SK-N-SH treated with all-trans-retinoic acid at 6 μM for 48 hours (cell line): Measurements from ENCODE around the gene VSTM4.

Experiments
- ATAC-seq: fragments of 200-7000 bp; cut with Tn5 transposase; 3 replicates; pipeline ENCODE4 v1.9.1; 2020; ENCODE audit warnings: mild to moderate bottlenecking, moderate library complexity
- ARNTL ChIP-seq: fragments of 450-650 bp; formaldehyde crosslinking; IDR thresholded peaks from 2 replicates; pipeline ENCODE4 v1.5.0; 2020; ENCODE audit warnings: low read depth, mild to moderate bottlenecking, moderate library complexity, borderline replicate concordance
- BACH2 ChIP-seq: fragments of 250-450 bp; sonication (Bioruptor Pico); IDR thresholded peaks from 2 replicates; pipeline ENCODE4 v1.9.0; 2021; ENCODE audit warnings: mild to moderate bottlenecking, borderline replicate concordance
- CSDC2 ChIP-seq: fragments of 250-450 bp; sonication (Bioruptor Pico); IDR thresholded peaks from 2 replicates; pipeline ENCODE4 v1.5.0; 2020; ENCODE audit warnings: mild to moderate bottlenecking, moderate library complexity
- ESRRG ChIP-seq: fragments of 250-450 bp; sonication (Bioruptor Pico); IDR thresholded peaks from 2 replicates; pipeline ENCODE4 v1.6.1; 2021; ENCODE audit warnings: mild to moderate bottlenecking
- GLIS3 ChIP-seq: fragments of 250-450 bp; sonication (Bioruptor Pico); IDR thresholded peaks from 2 replicates; pipeline ENCODE4 v1.5.0; 2020; ENCODE audit warnings: mild to moderate bottlenecking, moderate library complexity
- ISL1 ChIP-seq: fragments of 250-450 bp; sonication (Bioruptor Pico); IDR thresholded peaks from 2 replicates; pipeline ENCODE4 v2.1.2; 2022; ENCODE audit warnings: mild to moderate bottlenecking, moderate library complexity
- PPARA ChIP-seq: fragments of 250-450 bp; sonication (Bioruptor Pico); IDR thresholded peaks from 2 replicates; pipeline ENCODE4 v1.5.0; 2020; ENCODE audit warnings: mild to moderate bottlenecking, borderline replicate concordance
- RARB ChIP-seq: fragments of 250-450 bp; sonication (Bioruptor Pico); IDR thresholded peaks from 2 replicates; pipeline ENCODE4 v1.8.0; 2021; ENCODE audit warnings: mild to moderate bottlenecking, moderate library complexity
- SNAI2 ChIP-seq: fragments of 250-450 bp; sonication (Bioruptor Pico); IDR thresholded peaks from 2 replicates; pipeline ENCODE4 v1.5.0; 2020; ENCODE audit warnings: mild to moderate bottlenecking, moderate library complexity
- TOX ChIP-seq: fragments of 250-450 bp; sonication (Bioruptor Pico); IDR thresholded peaks from 2 replicates; pipeline ENCODE4 v1.8.0; 2021; ENCODE audit warnings: mild to moderate bottlenecking, moderate library complexity, borderline replicate concordance
- ZC3H10 ChIP-seq: fragments of 250-450 bp; sonication (Bioruptor Pico); IDR thresholded peaks from 2 replicates; pipeline ENCODE4 v1.5.1; 2021; ENCODE audit warnings: mild to moderate bottlenecking, moderate library complexity
- ZFP3 ChIP-seq: fragments of 250-450 bp; sonication (Bioruptor Pico); IDR thresholded peaks from 2 replicates; pipeline ENCODE4 v1.5.0; 2020; ENCODE audit warnings: mild to moderate bottlenecking, moderate library complexity
- ZFP30 ChIP-seq: fragments of 450-650 bp; formaldehyde crosslinking; IDR thresholded peaks from 2 replicates; pipeline ENCODE4 v1.5.0; 2022; ENCODE audit warnings: mild to moderate bottlenecking, moderate library complexity
- ZNF565 ChIP-seq: fragments of 450-650 bp; formaldehyde crosslinking; conservative IDR thresholded peaks from 2 replicates; pipeline ENCODE4 v1.5.0; 2020; ENCODE audit warnings: low read depth, mild to moderate bottlenecking, moderate library complexity
- ZNF70 ChIP-seq: fragments of 450-650 bp; formaldehyde crosslinking; IDR thresholded peaks from 2 replicates; pipeline ENCODE4 v1.5.0; 2020; ENCODE audit warnings: mild to moderate bottlenecking, moderate library complexity
- ZNF8 ChIP-seq: fragments of 450-650 bp; formaldehyde crosslinking; IDR thresholded peaks from 2 replicates; pipeline ENCODE4 v1.5.0; 2020; ENCODE audit warnings: mild to moderate bottlenecking, moderate library complexity
- TF ChIP-seq, protein P1 (sequence below): fragments of 250-450 bp; sonication (Bioruptor Pico); IDR thresholded peaks from 2 replicates; pipeline ENCODE4 v1.5.0; 2020; ENCODE audit warnings: mild to moderate bottlenecking, moderate library complexity
- TF ChIP-seq, protein P2 (sequence below): fragments of 250-450 bp; sonication (Bioruptor Pico); IDR thresholded peaks from 2 replicates; pipeline ENCODE4 v1.8.0; 2021; ENCODE audit warnings: low read depth, mild to moderate bottlenecking, moderate library complexity, borderline replicate concordance
- TF ChIP-seq, protein P3 (sequence below): fragments of 250-450 bp; sonication (Bioruptor Pico); IDR thresholded peaks from 2 replicates; pipeline ENCODE4 v1.5.1; 2021; ENCODE audit warnings: mild to moderate bottlenecking, moderate library complexity
- TF ChIP-seq, protein P4 (sequence below): fragments of 250-450 bp; sonication (Bioruptor Pico); IDR thresholded peaks from 2 replicates; pipeline ENCODE4 v1.8.0; 2020; ENCODE audit warnings: mild to moderate bottlenecking, moderate library complexity, borderline replicate concordance
- TF ChIP-seq, protein P5 (sequence below): fragments of 250-450 bp; sonication (Bioruptor Pico); IDR thresholded peaks from 2 replicates; pipeline ENCODE4 v1.5.1; 2020; ENCODE audit warnings: low read depth, mild to moderate bottlenecking, moderate library complexity

The VSTM4 gene

DNA sequence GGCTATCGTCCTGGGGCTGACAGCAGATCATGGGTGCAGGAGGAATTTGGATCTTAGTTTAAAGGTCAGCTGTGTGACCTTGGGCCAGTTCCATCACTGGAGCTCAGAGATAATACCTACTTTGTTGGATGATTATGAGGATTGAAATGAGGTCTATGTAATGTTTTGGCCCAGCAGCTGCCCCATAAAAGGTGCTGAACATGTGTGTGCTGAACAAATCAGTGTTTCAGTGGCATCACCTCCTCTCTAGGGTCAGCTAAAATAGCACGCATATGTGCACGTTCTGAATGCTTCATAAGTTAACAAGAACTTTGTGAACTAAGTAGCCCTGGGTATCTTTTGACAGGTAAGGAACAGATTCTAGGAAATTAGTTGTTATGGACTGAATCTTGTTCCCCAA lies 90.8 kb downstream of the VSTM4 start:
- no peak for ATAC-seq
- no peak for TF ChIP-seq ESRRG (CRISPR knock-in tag)
- TF ChIP-seq ZNF8 (CRISPR knock-in tag), result no peak
- no peak for TF ChIP-seq ARNTL (CRISPR knock-in tag)
- TF ChIP-seq BACH2 (CRISPR knock-in tag), result no peak
- no peak for TF ChIP-seq ZFP3 (CRISPR knock-in tag)
- no peak for TF ChIP-seq TOX (CRISPR knock-in tag)
- TF ChIP-seq, protein P1, sequence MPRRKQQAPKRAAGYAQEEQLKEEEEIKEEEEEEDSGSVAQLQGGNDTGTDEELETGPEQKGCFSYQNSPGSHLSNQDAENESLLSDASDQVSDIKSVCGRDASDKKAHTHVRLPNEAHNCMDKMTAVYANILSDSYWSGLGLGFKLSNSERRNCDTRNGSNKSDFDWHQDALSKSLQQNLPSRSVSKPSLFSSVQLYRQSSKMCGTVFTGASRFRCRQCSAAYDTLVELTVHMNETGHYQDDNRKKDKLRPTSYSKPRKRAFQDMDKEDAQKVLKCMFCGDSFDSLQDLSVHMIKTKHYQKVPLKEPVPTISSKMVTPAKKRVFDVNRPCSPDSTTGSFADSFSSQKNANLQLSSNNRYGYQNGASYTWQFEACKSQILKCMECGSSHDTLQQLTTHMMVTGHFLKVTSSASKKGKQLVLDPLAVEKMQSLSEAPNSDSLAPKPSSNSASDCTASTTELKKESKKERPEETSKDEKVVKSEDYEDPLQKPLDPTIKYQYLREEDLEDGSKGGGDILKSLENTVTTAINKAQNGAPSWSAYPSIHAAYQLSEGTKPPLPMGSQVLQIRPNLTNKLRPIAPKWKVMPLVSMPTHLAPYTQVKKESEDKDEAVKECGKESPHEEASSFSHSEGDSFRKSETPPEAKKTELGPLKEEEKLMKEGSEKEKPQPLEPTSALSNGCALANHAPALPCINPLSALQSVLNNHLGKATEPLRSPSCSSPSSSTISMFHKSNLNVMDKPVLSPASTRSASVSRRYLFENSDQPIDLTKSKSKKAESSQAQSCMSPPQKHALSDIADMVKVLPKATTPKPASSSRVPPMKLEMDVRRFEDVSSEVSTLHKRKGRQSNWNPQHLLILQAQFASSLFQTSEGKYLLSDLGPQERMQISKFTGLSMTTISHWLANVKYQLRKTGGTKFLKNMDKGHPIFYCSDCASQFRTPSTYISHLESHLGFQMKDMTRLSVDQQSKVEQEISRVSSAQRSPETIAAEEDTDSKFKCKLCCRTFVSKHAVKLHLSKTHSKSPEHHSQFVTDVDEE, result no peak
- no peak for TF ChIP-seq GLIS3

DNA sequence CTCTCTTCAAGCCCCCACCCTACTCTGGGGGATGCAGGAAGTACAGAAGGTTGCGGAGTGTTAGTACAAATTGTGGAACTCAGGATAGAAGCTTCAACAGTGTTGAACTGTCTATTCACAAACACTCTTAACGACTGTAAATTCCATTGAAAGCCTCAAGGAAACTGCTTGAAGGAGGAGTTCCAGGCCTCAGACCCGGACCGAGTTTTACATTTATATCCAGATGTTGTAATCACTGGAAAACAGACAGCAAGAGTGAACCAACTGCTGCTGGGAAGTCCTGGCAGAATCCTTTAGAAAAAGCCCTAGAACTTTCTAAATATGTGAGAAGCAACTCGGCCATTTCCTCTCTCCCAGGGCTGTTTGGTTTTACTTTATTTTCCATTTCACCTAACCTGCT lies 91.6 kb downstream of the VSTM4 start:
- ATAC-seq, result no peak

DNA sequence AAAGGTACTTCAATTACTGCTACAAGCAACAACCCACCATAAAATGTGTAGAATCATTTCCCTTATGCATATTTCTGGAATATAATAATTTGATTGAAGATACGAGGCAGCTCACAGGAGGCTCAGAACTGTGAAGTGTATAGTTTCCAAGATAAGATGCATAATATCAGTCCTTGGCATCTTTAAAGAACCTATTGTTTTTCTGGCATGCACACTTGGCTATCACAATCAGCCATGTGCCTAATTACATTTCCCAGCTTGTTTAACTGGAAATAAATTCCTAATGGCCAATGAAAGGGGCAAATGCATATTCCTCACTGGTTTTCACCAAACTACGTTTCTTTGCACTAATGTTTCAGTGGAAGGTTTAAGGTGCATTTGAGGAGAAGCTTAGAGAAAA lies 92.3 kb downstream of the VSTM4 start:
- TF ChIP-seq ZNF70 (no peak), BACH2 (CRISPR knock-in tag) (no peak), ZNF565 (CRISPR knock-in tag) (no peak), ISL1 (CRISPR knock-in tag) (no peak), SNAI2 (CRISPR knock-in tag) (no peak), ESRRG (CRISPR knock-in tag) (no peak), ZFP3 (CRISPR knock-in tag) (no peak), ARNTL (CRISPR knock-in tag) (no peak), GLIS3 (no peak), PPARA (no peak), ZC3H10 (CRISPR knock-in tag) (no peak), RARB (CRISPR knock-in tag) (no peak)
- TF ChIP-seq, protein P2, sequence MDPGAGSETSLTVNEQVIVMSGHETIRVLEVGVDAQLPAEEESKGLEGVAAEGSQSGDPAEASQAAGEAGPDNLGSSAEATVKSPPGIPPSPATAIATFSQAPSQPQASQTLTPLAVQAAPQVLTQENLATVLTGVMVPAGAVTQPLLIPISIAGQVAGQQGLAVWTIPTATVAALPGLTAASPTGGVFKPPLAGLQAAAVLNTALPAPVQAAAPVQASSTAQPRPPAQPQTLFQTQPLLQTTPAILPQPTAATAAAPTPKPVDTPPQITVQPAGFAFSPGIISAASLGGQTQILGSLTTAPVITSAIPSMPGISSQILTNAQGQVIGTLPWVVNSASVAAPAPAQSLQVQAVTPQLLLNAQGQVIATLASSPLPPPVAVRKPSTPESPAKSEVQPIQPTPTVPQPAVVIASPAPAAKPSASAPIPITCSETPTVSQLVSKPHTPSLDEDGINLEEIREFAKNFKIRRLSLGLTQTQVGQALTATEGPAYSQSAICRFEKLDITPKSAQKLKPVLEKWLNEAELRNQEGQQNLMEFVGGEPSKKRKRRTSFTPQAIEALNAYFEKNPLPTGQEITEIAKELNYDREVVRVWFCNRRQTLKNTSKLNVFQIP (CRISPR knock-in tag), result no peak
- TF ChIP-seq, protein P3, sequence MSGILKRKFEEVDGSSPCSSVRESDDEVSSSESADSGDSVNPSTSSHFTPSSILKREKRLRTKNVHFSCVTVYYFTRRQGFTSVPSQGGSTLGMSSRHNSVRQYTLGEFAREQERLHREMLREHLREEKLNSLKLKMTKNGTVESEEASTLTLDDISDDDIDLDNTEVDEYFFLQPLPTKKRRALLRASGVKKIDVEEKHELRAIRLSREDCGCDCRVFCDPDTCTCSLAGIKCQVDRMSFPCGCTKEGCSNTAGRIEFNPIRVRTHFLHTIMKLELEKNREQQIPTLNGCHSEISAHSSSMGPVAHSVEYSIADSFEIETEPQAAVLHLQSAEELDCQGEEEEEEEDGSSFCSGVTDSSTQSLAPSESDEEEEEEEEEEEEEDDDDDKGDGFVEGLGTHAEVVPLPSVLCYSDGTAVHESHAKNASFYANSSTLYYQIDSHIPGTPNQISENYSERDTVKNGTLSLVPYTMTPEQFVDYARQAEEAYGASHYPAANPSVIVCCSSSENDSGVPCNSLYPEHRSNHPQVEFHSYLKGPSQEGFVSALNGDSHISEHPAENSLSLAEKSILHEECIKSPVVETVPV, result no peak
- TF ChIP-seq, protein P4, sequence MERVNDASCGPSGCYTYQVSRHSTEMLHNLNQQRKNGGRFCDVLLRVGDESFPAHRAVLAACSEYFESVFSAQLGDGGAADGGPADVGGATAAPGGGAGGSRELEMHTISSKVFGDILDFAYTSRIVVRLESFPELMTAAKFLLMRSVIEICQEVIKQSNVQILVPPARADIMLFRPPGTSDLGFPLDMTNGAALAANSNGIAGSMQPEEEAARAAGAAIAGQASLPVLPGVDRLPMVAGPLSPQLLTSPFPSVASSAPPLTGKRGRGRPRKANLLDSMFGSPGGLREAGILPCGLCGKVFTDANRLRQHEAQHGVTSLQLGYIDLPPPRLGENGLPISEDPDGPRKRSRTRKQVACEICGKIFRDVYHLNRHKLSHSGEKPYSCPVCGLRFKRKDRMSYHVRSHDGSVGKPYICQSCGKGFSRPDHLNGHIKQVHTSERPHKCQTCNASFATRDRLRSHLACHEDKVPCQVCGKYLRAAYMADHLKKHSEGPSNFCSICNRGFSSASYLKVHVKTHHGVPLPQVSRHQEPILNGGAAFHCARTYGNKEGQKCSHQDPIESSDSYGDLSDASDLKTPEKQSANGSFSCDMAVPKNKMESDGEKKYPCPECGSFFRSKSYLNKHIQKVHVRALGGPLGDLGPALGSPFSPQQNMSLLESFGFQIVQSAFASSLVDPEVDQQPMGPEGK, result no peak
- no peak for ATAC-seq

More for the DNA sequence above, 91.6 kb downstream of the VSTM4 start:
- TF ChIP-seq, protein P5, sequence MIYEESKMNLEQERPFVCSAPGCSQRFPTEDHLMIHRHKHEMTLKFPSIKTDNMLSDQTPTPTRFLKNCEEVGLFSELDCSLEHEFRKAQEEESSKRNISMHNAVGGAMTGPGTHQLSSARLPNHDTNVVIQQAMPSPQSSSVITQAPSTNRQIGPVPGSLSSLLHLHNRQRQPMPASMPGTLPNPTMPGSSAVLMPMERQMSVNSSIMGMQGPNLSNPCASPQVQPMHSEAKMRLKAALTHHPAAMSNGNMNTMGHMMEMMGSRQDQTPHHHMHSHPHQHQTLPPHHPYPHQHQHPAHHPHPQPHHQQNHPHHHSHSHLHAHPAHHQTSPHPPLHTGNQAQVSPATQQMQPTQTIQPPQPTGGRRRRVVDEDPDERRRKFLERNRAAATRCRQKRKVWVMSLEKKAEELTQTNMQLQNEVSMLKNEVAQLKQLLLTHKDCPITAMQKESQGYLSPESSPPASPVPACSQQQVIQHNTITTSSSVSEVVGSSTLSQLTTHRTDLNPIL (CRISPR knock-in tag), result no peak
- TF ChIP-seq ZFP30, result no peak
- TF ChIP-seq, all 23 proteins: peak for 0

DNA sequence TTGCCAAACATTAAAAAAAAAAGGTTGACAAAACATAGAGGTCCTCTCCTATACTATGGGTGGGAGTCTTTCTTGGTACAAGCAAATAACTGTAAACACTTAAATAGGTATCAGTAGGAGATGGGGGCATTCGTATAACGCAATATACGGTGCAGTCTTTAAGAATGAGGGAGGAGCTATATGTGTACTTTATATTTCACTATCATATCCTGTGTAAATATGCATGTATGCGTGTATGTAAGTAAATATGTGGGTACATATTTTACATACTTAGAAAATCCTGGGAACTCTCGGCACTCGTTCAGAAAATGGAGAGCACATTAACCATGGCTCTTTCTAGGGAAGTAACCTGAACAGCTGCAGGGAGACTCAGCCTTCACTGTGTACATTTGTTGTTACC lies 93.6 kb downstream of the VSTM4 start:
- ATAC-seq, result no peak
- TF ChIP-seq CSDC2 (CRISPR knock-in tag) (no peak), ISL1 (CRISPR knock-in tag) (no peak), PPARA (no peak), SNAI2 (CRISPR knock-in tag) (no peak), RARB (CRISPR knock-in tag) (no peak), ZNF70 (no peak), ZNF565 (CRISPR knock-in tag) (no peak)
- TF ChIP-seq, protein P5 (CRISPR knock-in tag), result no peak
- TF ChIP-seq, protein P1, result no peak
- TF ChIP-seq, protein P4, result no peak
